GM18868 (cell line): Measurements from ENCODE around the gene C20orf144.

Experiments used
- ATAC-seq: cut with Tn5 transposase; IDR thresholded peaks from one replicate; pipeline ENCODE4 v1.9.1; 2021; ENCODE audit warnings: mild to moderate bottlenecking, moderate library complexity; ENCODE audit not compliant: unreplicated experiment

The C20orf144 gene

GRCh38 chr20:33664085-33664761, 2.1 kb downstream of the C20orf144 start:
- no peak for ATAC-seq

GRCh38 chr20:33664762-33665144, 2.6 kb downstream of the C20orf144 start:
- no peak for ATAC-seq

- peak; percentile 75 for ATAC-seq
Observed at GRCh38 chr20:33666293-33667244, 4.4 kb downstream of the C20orf144 start, which contains the start of gene ACTL10. TSS of gene ACTL10 (plus strand) at chr20:33666943. CDS start at chr20:33667498, 555 bp downstream.

- peak; percentile 2 for ATAC-seq
Observed at GRCh38 chr20:33667245-33667675, 5.1 kb downstream of the C20orf144 start.

- ATAC-seq = peak; percentile 45
Observed at GRCh38 chr20:33667676-33668465, 5.7 kb downstream of the C20orf144 start.

GRCh38 chr20:33668466-33669155, 6.5 kb downstream of the C20orf144 start:
- no peak for ATAC-seq

- no peak for ATAC-seq
Observed at GRCh38 chr20:33669224-33669623, 7.1 kb downstream of the C20orf144 start.

- ATAC-seq = no peak
Observed at GRCh38 chr20:33669873-33670640, 7.9 kb downstream of the C20orf144 start.

- ATAC-seq = no peak
Observed at GRCh38 chr20:33670715-33671499, 8.8 kb downstream of the C20orf144 start.

GRCh38 chr20:33671573-33672288, 9.6 kb downstream of the C20orf144 start:
- ATAC-seq = no peak

GRCh38 chr20:33672426-33673113, 10.4 kb downstream of the C20orf144 start:
- no peak for ATAC-seq

- ATAC-seq = no peak
Observed at GRCh38 chr20:33673114-33673409, 10.9 kb downstream of the C20orf144 start.

- peak; percentile 30 for ATAC-seq
Observed at GRCh38 chr20:33673410-33674293, 11.5 kb downstream of the C20orf144 start.

GRCh38 chr20:33674294-33675135, 12.4 kb downstream of the C20orf144 start, which contains the start of gene NECAB3:
TSS of gene NECAB3 (minus strand) at chr20:33674428. CDS start at chr20:33674352, 76 bp downstream.
- peak; percentile 73 for ATAC-seq

- ATAC-seq = no peak
Observed at GRCh38 chr20:33675136-33675959, 13.2 kb downstream of the C20orf144 start.
